Loucy (cell line): Measurements from ENCODE around the gene CHCHD6.

Source experiments
- CTCF ChIP-seq: fragments of 200-600 bp; sonication (generic); conservative IDR thresholded peaks from 2 replicates; pipeline ENCODE4 v1.5.1; 2014; ENCODE audit warnings: mild to moderate bottlenecking, antibody characterized with exemption, low read length
- EZH2phosphoT487 ChIP-seq: fragments of 200-600 bp; IDR thresholded peaks from 2 replicates; pipeline ENCODE4 v1.6.1; 2018; ENCODE audit warnings: antibody characterized with exemption, mild to moderate bottlenecking, moderate library complexity, borderline replicate concordance

- 0 out of 2 replicates have a peak, but pooled peaks have one; percentile 13 for TF ChIP-seq CTCF
- TF ChIP-seq EZH2phosphoT487: no peak
Measured at GRCh38 chr3:126985132-126985985, 281.3 kb downstream of the CHCHD6 start.
